22Rv1 (cell line): ENCODE measurements around the gene ZNF423.

ENCODE experiments used
- ZFX ChIP-seq: fragments of 450-650 bp; IDR thresholded peaks from 2 replicates; pipeline ENCODE4 v1.6.1; 2017; ENCODE audit warnings: antibody characterized with exemption, borderline replicate concordance
- TF ChIP-seq, protein P1 (sequence below): fragments of 450-650 bp; IDR thresholded peaks from 2 replicates; pipeline ENCODE4 v1.5.1; 2017; ENCODE audit warnings: mild to moderate bottlenecking

DNA sequence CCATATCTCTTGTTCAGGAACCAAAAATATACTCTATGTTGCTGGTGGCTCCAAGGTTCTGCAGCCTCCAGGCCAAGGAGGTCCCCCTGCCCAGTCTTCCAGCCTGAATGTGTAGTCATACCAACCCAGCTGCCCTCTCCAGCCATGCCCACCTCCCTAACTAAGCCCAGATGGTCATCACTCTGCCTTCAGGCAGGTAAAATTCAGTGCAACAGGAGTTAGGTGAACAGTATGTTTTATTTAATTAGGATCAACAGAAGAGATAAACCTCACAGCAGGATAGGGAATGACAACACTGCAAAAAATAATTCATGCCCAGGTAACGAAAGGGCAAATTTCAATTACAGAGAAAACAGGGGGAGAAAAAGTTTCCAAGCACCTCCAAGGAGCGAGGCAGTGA is 9.1 kb downstream of the ZNF423 start:
- TF ChIP-seq, protein P1, sequence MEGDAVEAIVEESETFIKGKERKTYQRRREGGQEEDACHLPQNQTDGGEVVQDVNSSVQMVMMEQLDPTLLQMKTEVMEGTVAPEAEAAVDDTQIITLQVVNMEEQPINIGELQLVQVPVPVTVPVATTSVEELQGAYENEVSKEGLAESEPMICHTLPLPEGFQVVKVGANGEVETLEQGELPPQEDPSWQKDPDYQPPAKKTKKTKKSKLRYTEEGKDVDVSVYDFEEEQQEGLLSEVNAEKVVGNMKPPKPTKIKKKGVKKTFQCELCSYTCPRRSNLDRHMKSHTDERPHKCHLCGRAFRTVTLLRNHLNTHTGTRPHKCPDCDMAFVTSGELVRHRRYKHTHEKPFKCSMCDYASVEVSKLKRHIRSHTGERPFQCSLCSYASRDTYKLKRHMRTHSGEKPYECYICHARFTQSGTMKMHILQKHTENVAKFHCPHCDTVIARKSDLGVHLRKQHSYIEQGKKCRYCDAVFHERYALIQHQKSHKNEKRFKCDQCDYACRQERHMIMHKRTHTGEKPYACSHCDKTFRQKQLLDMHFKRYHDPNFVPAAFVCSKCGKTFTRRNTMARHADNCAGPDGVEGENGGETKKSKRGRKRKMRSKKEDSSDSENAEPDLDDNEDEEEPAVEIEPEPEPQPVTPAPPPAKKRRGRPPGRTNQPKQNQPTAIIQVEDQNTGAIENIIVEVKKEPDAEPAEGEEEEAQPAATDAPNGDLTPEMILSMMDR, result no peak
- TF ChIP-seq ZFX, result no peak
